GM12872 (cell line): Measurements from ENCODE around the gene STAT3.

ENCODE experiments used
- CTCF ChIP-seq: IDR thresholded peaks from 3 replicates; pipeline ENCODE4 v1.5.1; 2011; ENCODE audit warnings: low read depth, mild to moderate bottlenecking, low read length, moderate library complexity; ENCODE audit not compliant: insufficient read depth

STAT3 gene

DNA sequence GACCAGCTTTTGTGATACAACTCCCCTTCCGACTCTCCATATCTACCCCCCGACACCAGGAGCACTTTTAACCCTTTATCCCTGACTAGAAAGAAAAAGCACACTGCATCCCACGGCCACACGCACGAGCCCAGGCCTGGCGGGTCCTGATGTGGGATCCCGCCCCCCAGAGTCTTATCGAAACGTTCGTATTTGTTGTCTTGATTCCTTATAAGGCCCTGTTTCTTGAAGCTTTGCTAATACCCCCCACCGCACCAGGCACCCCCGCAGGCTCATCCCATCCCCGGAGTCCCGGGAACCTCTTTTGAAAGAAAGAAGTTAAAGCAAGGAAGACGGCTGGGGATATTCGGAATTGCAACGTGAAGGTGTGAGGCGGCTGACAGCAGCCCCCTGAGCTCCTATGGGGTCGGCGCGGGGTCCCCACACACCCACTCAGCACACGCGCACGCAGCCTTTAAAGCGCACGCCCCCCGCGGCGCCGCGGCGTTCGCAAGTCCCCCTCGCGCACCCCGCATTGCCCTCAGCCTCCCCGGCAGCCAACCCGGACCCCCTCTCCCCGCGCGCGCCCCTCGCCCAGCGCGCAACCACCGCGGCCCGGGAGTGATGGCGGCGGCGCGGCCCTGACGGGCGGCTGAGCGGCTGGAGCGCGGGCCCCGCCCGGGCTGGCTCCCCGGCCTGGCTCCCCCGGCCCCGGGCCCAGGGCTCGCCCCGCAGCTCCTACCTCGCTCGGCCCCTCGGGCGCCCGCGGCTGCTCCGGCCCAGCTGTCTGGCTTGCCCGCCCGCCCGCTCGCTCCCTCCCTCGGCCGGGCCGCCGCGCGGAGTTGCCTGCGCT lies 112.5 kb downstream of the STAT3 start:
- no peak for TF ChIP-seq CTCF

GRCh38 chr17:42274812-42275526 lies 113.3 kb downstream of the STAT3 start:
- no peak for TF ChIP-seq CTCF

GRCh38 chr17:42274253-42274542 lies 114.0 kb downstream of the STAT3 start:
- no peak for TF ChIP-seq CTCF

DNA sequence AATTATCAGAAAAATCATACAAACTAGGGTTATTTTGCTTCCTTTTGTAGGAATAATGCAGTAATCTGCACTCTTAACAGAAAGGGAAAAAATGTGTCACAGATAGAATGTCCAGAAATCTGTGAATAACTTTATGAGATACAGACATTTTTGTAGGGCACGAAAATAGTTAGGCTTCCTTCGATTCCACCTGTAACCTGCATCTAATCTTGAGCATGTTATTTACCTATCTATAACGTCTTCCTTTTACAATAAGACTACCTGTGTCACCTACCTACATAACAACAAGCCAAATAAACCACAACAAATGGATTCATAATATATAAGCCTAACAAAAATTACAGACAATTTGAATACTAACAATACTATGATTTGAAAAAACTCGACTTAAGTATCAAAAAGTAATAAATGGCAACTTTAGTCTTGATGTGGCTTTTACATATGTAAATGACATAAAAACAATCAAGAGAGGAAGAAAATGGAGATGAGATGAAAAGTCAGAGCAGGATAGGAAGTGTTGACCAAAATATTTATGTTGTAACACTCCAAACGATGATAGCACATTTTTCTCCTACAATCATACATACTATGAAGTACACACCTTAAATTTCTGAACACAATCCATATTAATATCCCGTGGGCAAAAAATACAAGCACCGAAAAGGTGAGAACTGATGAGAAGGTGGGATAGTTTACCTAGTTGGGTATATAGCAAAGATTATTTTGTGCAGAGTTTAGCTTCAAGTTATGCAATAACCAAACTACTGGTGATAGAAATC lies 114.6 kb downstream of the STAT3 start:
- TF ChIP-seq CTCF, result no peak

DNA sequence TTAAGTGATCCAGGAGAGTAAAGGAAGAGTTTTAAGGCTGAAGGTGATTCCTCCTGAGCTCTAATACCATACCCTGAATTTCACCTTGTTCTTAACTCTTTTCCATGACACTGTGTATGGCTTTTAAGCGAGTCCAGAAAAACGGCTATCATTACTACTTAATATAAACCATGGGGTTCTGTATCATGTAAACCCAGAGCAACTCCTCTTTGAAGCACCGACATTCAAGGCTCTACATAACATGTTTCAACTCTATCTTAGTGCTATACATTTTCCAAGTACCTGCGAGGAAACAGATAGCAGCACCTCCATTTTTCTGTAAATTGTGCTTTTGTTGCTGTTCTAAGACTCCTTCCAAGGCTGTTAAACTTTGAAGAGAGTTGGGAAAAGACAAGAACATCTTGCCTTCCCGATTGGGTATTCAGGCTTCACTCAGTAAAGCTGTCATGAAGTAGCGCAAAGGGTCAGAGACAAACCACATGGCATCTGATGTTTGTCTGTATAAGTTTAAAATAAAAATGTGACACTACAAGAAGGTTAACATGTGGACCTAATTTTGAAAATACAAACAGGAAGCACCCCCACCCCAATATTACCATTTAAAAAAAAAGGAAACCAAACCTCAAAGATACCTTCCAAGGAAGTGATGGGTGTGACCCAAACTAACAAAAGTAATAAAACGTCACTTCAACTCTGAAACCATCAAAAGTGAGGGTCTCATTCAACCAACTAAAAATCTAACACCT lies 115.9 kb downstream of the STAT3 start:
- TF ChIP-seq CTCF, result no peak

- TF ChIP-seq CTCF, result no peak
Observed at GRCh38 chr17:42271779-42272035, 116.5 kb downstream of the STAT3 start.
